MM.1S (cell line): ENCODE results near the gene MCU.

Experiments
- DNase-seq: peaks from one replicate; pipeline ENCODE4 v3.0.0-alpha.2; 2015
- H2AFZ ChIP-seq: fragments of 300-600 bp; sonication (generic); 2 replicates; pipeline ENCODE4 v1.6.0; 2016; ENCODE audit warnings: antibody characterized with exemption, low read length
- H3F3A ChIP-seq: fragments of 300-600 bp; sonication (generic); 2 replicates; pipeline ENCODE4 v1.6.1; 2016; ENCODE audit warnings: mild to moderate bottlenecking, antibody characterized with exemption, low read length, moderate library complexity, mixed read lengths; ENCODE audit not compliant: insufficient read depth
- H3K27ac ChIP-seq: fragments of 300-600 bp; sonication (generic); 2 replicates; pipeline ENCODE4 v1.5.1; 2016; ENCODE audit warnings: mild to moderate bottlenecking, low read length
- H3K27me3 ChIP-seq: fragments of 300-600 bp; sonication (generic); replicated peaks from 2 replicates; pipeline ENCODE4 v1.6.0; 2016; ENCODE audit warnings: low read length; ENCODE audit not compliant: insufficient read depth
- H3K36me3 ChIP-seq: fragments of 300-600 bp; sonication (generic); replicated peaks from 2 replicates; pipeline ENCODE4 v1.6.1; 2016; ENCODE audit warnings: mild to moderate bottlenecking, low read length, mixed read lengths; ENCODE audit not compliant: insufficient read depth
- H3K4me1 ChIP-seq: fragments of 300-600 bp; sonication (generic); 2 replicates; pipeline ENCODE4 v1.6.1; 2016; ENCODE audit warnings: low read length, mixed read lengths
- H3K4me2 ChIP-seq: fragments of 300-600 bp; sonication (generic); 2 replicates; pipeline ENCODE4 v1.6.0; 2016; ENCODE audit warnings: low read depth, low read length
- H3K4me3 ChIP-seq: fragments of 300-600 bp; sonication (generic); 2 replicates; pipeline ENCODE4 v1.5.1; 2016; ENCODE audit warnings: low read length, mixed read lengths
- H3K79me2 ChIP-seq: fragments of 300-600 bp; sonication (generic); 2 replicates; pipeline ENCODE4 v1.6.1; 2016; ENCODE audit warnings: mixed run types, low read length, mixed read lengths
- H3K9ac ChIP-seq: fragments of 300-600 bp; sonication (generic); 2 replicates; pipeline ENCODE4 v1.6.1; 2016; ENCODE audit warnings: low read length, mixed read lengths
- H3K9me2 ChIP-seq: fragments of 300-600 bp; sonication (generic); replicated peaks from 2 replicates; pipeline ENCODE4 v1.6.1; 2016; ENCODE audit warnings: mild to moderate bottlenecking, low read length, mixed read lengths; ENCODE audit not compliant: insufficient read depth
- H3K9me3 ChIP-seq: fragments of 300-600 bp; sonication (generic); replicated peaks from 2 replicates; pipeline ENCODE4 v1.6.1; 2016; ENCODE audit warnings: mild to moderate bottlenecking, low read length, mixed read lengths; ENCODE audit not compliant: insufficient read depth
- H4K20me1 ChIP-seq: fragments of 300-600 bp; sonication (generic); 2 replicates; pipeline ENCODE4 v1.6.1; 2016; ENCODE audit warnings: mild to moderate bottlenecking, low read length, moderate library complexity, mixed read lengths; ENCODE audit not compliant: insufficient read depth
- CTCF ChIP-seq: fragments of 300-600 bp; sonication (generic); IDR thresholded peaks from 2 replicates; pipeline ENCODE4 v1.5.1; 2016; ENCODE audit warnings: antibody characterized with exemption, low read length, mixed read lengths
- EZH2 ChIP-seq: fragments of 300-600 bp; sonication (generic); optimal IDR thresholded peaks from 2 replicates; pipeline ENCODE3; 2017; ENCODE audit warnings: low read depth, mild to moderate bottlenecking, antibody characterized with exemption, low read length, mixed read lengths
- EZH2phosphoT487 ChIP-seq: fragments of 300-600 bp; sonication (generic); IDR thresholded peaks from 2 replicates; pipeline ENCODE4 v1.6.1; 2018; ENCODE audit warnings: antibody characterized with exemption, low read length

MCU gene

DNA sequence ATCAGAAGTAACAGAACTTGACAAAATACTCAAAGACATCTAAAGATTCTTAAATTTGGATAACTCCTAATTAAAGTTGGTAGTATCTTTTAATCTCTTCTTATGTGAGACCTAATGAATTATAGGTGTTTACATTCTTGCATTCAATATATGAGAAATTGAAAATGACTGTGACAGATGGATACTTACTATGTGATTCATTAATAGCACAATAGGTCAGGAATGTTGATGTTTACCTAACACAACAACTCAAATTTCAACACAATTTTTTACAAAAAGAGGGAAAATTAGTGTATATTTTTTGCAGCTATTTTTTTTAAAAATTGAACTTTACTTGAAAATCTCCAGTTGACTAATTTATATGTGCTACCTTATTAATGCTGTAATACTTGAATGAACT is 31.7 kb upstream of the MCU start:
- Histone ChIP-seq H3K27me3 (no peaks in the 10 kb centered on the region), H4K20me1 (no peaks in the 10 kb centered on the region), H3K36me3 (no peaks in the 10 kb centered on the region), H3K79me2 (no peaks in the 10 kb centered on the region), H3K9me2 (no peaks in the 10 kb centered on the region), H3K4me3 (no peak overlapping the region), H2AFZ (no peak overlapping the region), H3K27ac (no peak overlapping the region), H3F3A (no peaks in the 10 kb centered on the region), H3K9ac (no peak overlapping the region), H3K4me2 (no peak overlapping the region), H3K4me1 (no peaks in the 10 kb centered on the region), H3K9me3 (no peaks in the 10 kb centered on the region)
- no peak for DNase-seq
- TF ChIP-seq CTCF, result no peak
- TF ChIP-seq EZH2, result no peak
- no peak for TF ChIP-seq EZH2phosphoT487

DNA sequence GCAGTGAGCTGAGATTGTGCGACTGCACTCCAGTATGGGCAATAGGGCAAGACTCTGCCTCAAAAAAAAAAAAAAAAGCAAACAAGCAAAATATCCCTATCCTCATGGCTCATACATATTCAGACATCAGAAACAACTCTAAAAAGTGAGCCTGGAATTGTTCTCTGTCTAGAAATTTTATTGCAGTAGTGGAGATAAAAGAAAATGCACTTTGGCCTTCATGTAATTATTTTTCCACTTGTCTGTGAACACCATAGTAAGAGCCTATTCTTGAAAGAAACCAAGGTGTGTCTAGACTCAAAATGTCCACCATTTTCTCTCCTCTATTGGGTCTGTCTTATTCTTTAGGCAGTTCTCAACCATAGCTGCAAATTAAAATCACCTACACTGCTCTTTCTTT is 30.5 kb upstream of the MCU start:
- no peaks in the 10 kb centered on the region for H3K4me1 ChIP-seq
- H3K36me3 ChIP-seq, result no peaks in the 10 kb centered on the region
- H3K79me2 ChIP-seq, result no peaks in the 10 kb centered on the region
- no peak overlapping the region for H3K4me2 ChIP-seq
- H3K27ac ChIP-seq, result no peak overlapping the region
- no peak for TF ChIP-seq CTCF
- TF ChIP-seq EZH2, result no peak
- TF ChIP-seq EZH2phosphoT487, result no peak
- no peak overlapping the region for H3K4me3 ChIP-seq
- no peaks in the 10 kb centered on the region for H3K27me3 ChIP-seq
- H3F3A ChIP-seq, result no peaks in the 10 kb centered on the region
- H2AFZ ChIP-seq, result no peak overlapping the region
- H3K9me2 ChIP-seq, result no peaks in the 10 kb centered on the region
- no peak overlapping the region for H3K9ac ChIP-seq
- H4K20me1 ChIP-seq, result no peaks in the 10 kb centered on the region
- no peaks in the 10 kb centered on the region for H3K9me3 ChIP-seq
- no peak for DNase-seq

DNA sequence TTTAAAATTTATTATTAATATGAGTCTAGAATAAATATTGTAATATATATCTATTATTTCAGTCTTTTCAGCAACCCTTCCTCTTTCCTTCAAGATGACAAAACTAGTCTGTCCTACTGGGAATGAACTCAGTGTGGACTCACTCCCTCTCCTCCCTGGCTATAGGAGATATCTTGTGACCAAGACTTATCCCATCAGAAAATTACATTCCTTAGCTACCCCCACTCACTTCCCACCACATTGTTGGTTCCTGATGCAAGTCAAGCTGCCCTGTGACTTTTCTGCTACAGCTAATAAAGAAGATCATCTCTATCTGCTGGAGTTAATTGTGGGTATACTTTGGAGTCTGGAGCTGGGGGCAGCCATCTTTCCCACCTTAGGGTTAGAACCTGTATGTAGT is 28.0 kb upstream of the MCU start:
- Histone ChIP-seq H3K4me2 (no peak overlapping the region), H3K27me3 (no peaks in the 10 kb centered on the region), H3K9me2 (no peaks in the 10 kb centered on the region), H3K27ac (no peak overlapping the region), H3K79me2 (no peaks in the 10 kb centered on the region), H3K4me1 (no peaks in the 10 kb centered on the region), H3K36me3 (no peaks in the 10 kb centered on the region), H3F3A (no peaks in the 10 kb centered on the region), H3K4me3 (no peak overlapping the region), H2AFZ (no peak overlapping the region), H3K9ac (no peak overlapping the region), H4K20me1 (no peaks in the 10 kb centered on the region), H3K9me3 (no peaks in the 10 kb centered on the region)
- TF ChIP-seq CTCF (no peak), EZH2 (no peak), EZH2phosphoT487 (no peak)
- DNase-seq, result no peak

DNA sequence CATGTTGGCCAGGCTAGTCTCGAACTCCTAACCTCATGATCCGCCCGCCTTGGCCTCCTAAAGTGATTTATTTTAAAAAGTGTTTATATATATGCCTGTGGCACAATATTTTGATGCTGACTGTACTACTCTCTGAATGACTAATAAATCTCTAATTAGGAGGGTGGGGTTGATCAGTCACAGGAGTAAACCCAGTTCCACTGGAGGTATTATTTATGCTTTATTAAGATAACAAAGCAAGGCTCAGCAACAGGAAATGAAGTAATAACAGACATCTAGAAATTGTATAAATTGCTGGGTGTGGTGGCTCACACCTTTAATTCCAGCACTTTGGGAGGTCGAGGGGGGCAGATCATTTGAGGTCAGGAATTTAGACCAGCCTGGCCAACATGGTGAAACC is 26.0 kb upstream of the MCU start:
- H3K4me2 ChIP-seq, result no peak overlapping the region
- H3K4me1 ChIP-seq, result no peaks in the 10 kb centered on the region
- H3K27ac ChIP-seq, result no peak overlapping the region
- H3K79me2 ChIP-seq, result no peaks in the 10 kb centered on the region
- no peak overlapping the region for H2AFZ ChIP-seq
- no peaks in the 10 kb centered on the region for H3K36me3 ChIP-seq
- H3F3A ChIP-seq, result no peaks in the 10 kb centered on the region
- no peak overlapping the region for H3K9ac ChIP-seq
- H3K9me3 ChIP-seq, result no peaks in the 10 kb centered on the region
- H3K4me3 ChIP-seq, result no peak overlapping the region
- H4K20me1 ChIP-seq, result no peaks in the 10 kb centered on the region
- H3K27me3 ChIP-seq, result no peaks in the 10 kb centered on the region
- no peak for DNase-seq
- no peak for TF ChIP-seq CTCF
- TF ChIP-seq EZH2, result no peak
- TF ChIP-seq EZH2phosphoT487, result no peak
- H3K9me2 ChIP-seq, result no peaks in the 10 kb centered on the region
